Naive thymus-derived CD8-positive, alpha-beta T cell (primary cell): ENCODE data around the gene CSN1S1. TPM values are rescaled to one million over a fixed set of nuclear protein-coding genes. Genes with fewer than 3 reads are reported as not detected.

Source experiments
- polyA plus RNA-seq, 3 donors: library from polyadenylated mRNA; unstranded; fragments of 300-500 nt; fragmentation: Illumina TruSeq; gene quantifications; one replicate each; pipeline ENCODE4 v1.2.3, GENCODE V29; 2021
- total RNA-seq, 8 experiments: library from RNA in 2 of 8; stranded (reverse) in 2 of 8; gene quantifications; one replicate each; pipeline ENCODE4 v1.2.3 and lab custom pipeline; 2021 to 2026

The CSN1S1 gene
- total and polyA plus RNA-seq, 5 experiments from 2014 or later: not detected

Other genes with a start within 250 kb of the CSN1S1 start
- 10 to 100 TPM; 20.9 to 25.2 TPM for gene SULT1B1, start 170.4 kb upstream of the CSN1S1 start, total RNA-seq
- 10 to 100 TPM; 13.2 to 18.2 (median 13.3) TPM for gene SULT1B1, start 170.4 kb upstream of the CSN1S1 start, polyA plus RNA-seq
- not detected for gene SULT1E1, start 70.9 kb upstream of the CSN1S1 start, total RNA-seq
- not detected for gene SULT1E1, start 70.9 kb upstream of the CSN1S1 start, polyA plus RNA-seq
- gene CSN2, start 34.7 kb downstream of the CSN1S1 start, total RNA-seq: not detected
- not detected for gene CSN2, start 34.7 kb downstream of the CSN1S1 start, polyA plus RNA-seq
- not detected for gene STATH, start 64.9 kb downstream of the CSN1S1 start, total RNA-seq
- gene STATH, start 64.9 kb downstream of the CSN1S1 start, polyA plus RNA-seq: not detected
- not detected for gene HTN3, start 97.4 kb downstream of the CSN1S1 start, total RNA-seq
- not detected for gene HTN3, start 97.4 kb downstream of the CSN1S1 start, polyA plus RNA-seq
- not detected for gene HTN1, start 119.4 kb downstream of the CSN1S1 start, total RNA-seq
- not detected for gene HTN1, start 119.4 kb downstream of the CSN1S1 start, polyA plus RNA-seq
- not detected for gene PRR27, start 223.2 kb downstream of the CSN1S1 start, total RNA-seq
- not detected for gene PRR27, start 223.2 kb downstream of the CSN1S1 start, polyA plus RNA-seq